ENCODE results near the gene PGLYRP4. TPM values are rescaled to one million over a fixed set of nuclear protein-coding genes. Genes with fewer than 3 reads are reported as not detected.

Gene PGLYRP4
- total RNA-seq, 1 experiment from 2014 or later = not detected

- no peaks in the 10 kb centered on the region for H3K9me2 ChIP-seq (ENCODE audit: insufficient read depth)
- DNase-seq = no peak
- H2AFZ ChIP-seq = no peak overlapping the region
- H3K27ac ChIP-seq = no peak overlapping the region
- ChIA-PET POLR2A (ENCODE audit: unreplicated experiment) (no interaction called here), CTCF (no interaction called here)
- BruUV-seq (replicated peaks) = no TSS peak
- H3K4me1 ChIP-seq (replicated peaks; ENCODE audit: insufficient read depth) = no peaks in the 10 kb centered on the region
- no peak overlapping the region for H3K4me2 ChIP-seq
- peaks cover 66% of the 10 kb centered on the region for H3K27me3 ChIP-seq (ENCODE audit: insufficient read depth, low read depth)
- H3K36me3 ChIP-seq (ENCODE audit: low read depth) = no peaks in the 10 kb centered on the region
- intact Hi-C loops (cut with micrococcal nuclease; ENCODE audit: unreplicated experiment) = no loop called here
- H3K9me3 ChIP-seq (ENCODE audit: insufficient read depth, low read depth) = no peaks in the 10 kb centered on the region
- no peaks in the 10 kb centered on the region for H4K20me1 ChIP-seq (ENCODE audit: insufficient read depth)
- no peaks in the 10 kb centered on the region for H3F3A ChIP-seq (ENCODE audit: insufficient read depth, low read depth)
- H3K79me2 ChIP-seq (ENCODE audit: low read depth) = no peaks in the 10 kb centered on the region
- no peak for TF ChIP-seq CTCF (conservative IDR thresholded peaks at IDR 0.05)
- TF ChIP-seq EZH2 (IDR thresholded peaks at IDR 0.05; ENCODE audit: low read depth) = no peak
- no peak overlapping the region for H3K4me3 ChIP-seq
Observed at GRCh38 chr1:153337980-153338853, 10.4 kb downstream of the PGLYRP4 start.

GRCh38 chr1:153336650-153337049, 12.0 kb downstream of the PGLYRP4 start:
- Histone ChIP-seq H4K20me1 (ENCODE audit: insufficient read depth) (no peaks in the 10 kb centered on the region), H3K36me3 (ENCODE audit: low read depth) (no peaks in the 10 kb centered on the region), H3K9me3 (ENCODE audit: insufficient read depth, low read depth) (no peaks in the 10 kb centered on the region), H3K79me2 (ENCODE audit: low read depth) (no peaks in the 10 kb centered on the region), H3K4me3 (no peak overlapping the region), H3K4me2 (no peak overlapping the region), H3F3A (ENCODE audit: insufficient read depth, low read depth) (no peaks in the 10 kb centered on the region), H3K27me3 (ENCODE audit: insufficient read depth, low read depth) (peaks cover 54% of the 10 kb centered on the region), H3K4me1 (replicated peaks; ENCODE audit: insufficient read depth) (no peaks in the 10 kb centered on the region), H2AFZ (no peak overlapping the region), H3K9me2 (ENCODE audit: insufficient read depth) (no peaks in the 10 kb centered on the region), H3K27ac (no peak overlapping the region)
- no peak for TF ChIP-seq CTCF (conservative IDR thresholded peaks at IDR 0.05)
- TF ChIP-seq EZH2 (IDR thresholded peaks at IDR 0.05; ENCODE audit: low read depth) = no peak
- CTCF ChIA-PET = no interaction called here
- DNase-seq = no peak
- intact Hi-C loops (cut with micrococcal nuclease; ENCODE audit: unreplicated experiment) = no loop called here
- BruUV-seq (replicated peaks) = no TSS peak
- POLR2A ChIA-PET (ENCODE audit: unreplicated experiment) = no interaction called here

GRCh38 chr1:153333902-153334301, 14.7 kb downstream of the PGLYRP4 start:
- intact Hi-C loops (cut with micrococcal nuclease; ENCODE audit: unreplicated experiment) = no loop called here
- no TSS peak for BruUV-seq (replicated peaks)
- H3K4me1 ChIP-seq (replicated peaks; ENCODE audit: insufficient read depth) = no peaks in the 10 kb centered on the region
- no peaks in the 10 kb centered on the region for H3F3A ChIP-seq (ENCODE audit: insufficient read depth, low read depth)
- peaks cover 28% of the 10 kb centered on the region for H3K27me3 ChIP-seq (ENCODE audit: insufficient read depth, low read depth)
- no peak overlapping the region for H3K27ac ChIP-seq
- TF ChIP-seq EZH2 (IDR thresholded peaks at IDR 0.05; ENCODE audit: low read depth) = no peak
- no peak for TF ChIP-seq CTCF (conservative IDR thresholded peaks at IDR 0.05)
- ChIA-PET POLR2A (ENCODE audit: unreplicated experiment) (no interaction called here), CTCF (no interaction called here)
- H3K4me2 ChIP-seq = no peak overlapping the region
- no peaks in the 10 kb centered on the region for H3K79me2 ChIP-seq (ENCODE audit: low read depth)
- no peaks in the 10 kb centered on the region for H4K20me1 ChIP-seq (ENCODE audit: insufficient read depth)
- no peak overlapping the region for H3K4me3 ChIP-seq
- no peaks in the 10 kb centered on the region for H3K9me2 ChIP-seq (ENCODE audit: insufficient read depth)
- no peak overlapping the region for H2AFZ ChIP-seq
- no peaks in the 10 kb centered on the region for H3K9me3 ChIP-seq (ENCODE audit: insufficient read depth, low read depth)
- no peak for DNase-seq
- H3K36me3 ChIP-seq (ENCODE audit: low read depth) = no peaks in the 10 kb centered on the region

Measured in PC-9 (cell line).